ENCODE measurements around the gene THUMPD3. TPM values are rescaled to one million over a fixed set of nuclear protein-coding genes. Genes with fewer than 3 reads are reported as not detected.

The THUMPD3 gene
- total and polyA plus RNA-seq, 2 of the 13 experiments (the other 11 are each of a cell fraction or from before 2014, with no cell fraction given): 31.2 to 44.1 TPM

GRCh38 chr3:9396301-9396631 is 33.4 kb downstream of the THUMPD3 start (continued):
- TF ChIP-seq ZNF83 (CRISPR knock-in tag; IDR thresholded peaks at IDR 0.05; ENCODE audit: borderline replicate concordance) (no peak), ZNF558 (CRISPR knock-in tag; IDR thresholded peaks at IDR 0.05; ENCODE audit: borderline replicate concordance) (0 out of 2 replicates have a peak, but pooled peaks have one; percentile 13), ZNF136 (CRISPR knock-in tag; IDR thresholded peaks at IDR 0.05; ENCODE audit: low read depth) (no peak), ZNF430 (CRISPR knock-in tag; IDR thresholded peaks at IDR 0.05) (no peak; the same call in none of the 2 replicates), ZBTB43 (CRISPR knock-in tag; conservative IDR thresholded peaks at IDR 0.05) (no peak), ZNF17 (CRISPR knock-in tag; IDR thresholded peaks at IDR 0.05) (0 out of 2 replicates have a peak, but pooled peaks have one; percentile 71), ZNF160 (CRISPR knock-in tag; IDR thresholded peaks at IDR 0.05) (0 out of 2 replicates have a peak, but pooled peaks have one; percentile 8), FOXO4 (CRISPR knock-in tag; conservative IDR thresholded peaks at IDR 0.05) (no peak), MTF2 (CRISPR knock-in tag; IDR thresholded peaks at IDR 0.05; ENCODE audit: borderline replicate concordance) (0 out of 2 replicates have a peak, but pooled peaks have one; percentile 7), ATF7-NPFF (CRISPR knock-in tag; IDR thresholded peaks at IDR 0.05; ENCODE audit: low read depth) (no peak), RFXAP (CRISPR knock-in tag; IDR thresholded peaks at IDR 0.05; ENCODE audit: borderline replicate concordance) (no peak), POLR2G (IDR thresholded peaks at IDR 0.05; ENCODE audit: low read depth, low read length) (peak; percentile 3; the same call in 1 of the 2 replicates), FOXJ3 (CRISPR knock-in tag; IDR thresholded peaks at IDR 0.05; ENCODE audit: borderline replicate concordance) (no peak), NCOR1 (IDR thresholded peaks at IDR 0.05; ENCODE audit: borderline replicate concordance, low read length) (no peak), AHDC1 (CRISPR knock-in tag; IDR thresholded peaks at IDR 0.05; ENCODE audit: borderline replicate concordance) (no peak), ELF4 (CRISPR knock-in tag; IDR thresholded peaks at IDR 0.05; ENCODE audit: borderline replicate concordance) (no peak), ATF5 (CRISPR knock-in tag; IDR thresholded peaks at IDR 0.05; ENCODE audit: low read depth) (no peak), ZNF7 (CRISPR knock-in tag; IDR thresholded peaks at IDR 0.05) (no peak), NAIF1 (CRISPR knock-in tag; IDR thresholded peaks at IDR 0.05; ENCODE audit: borderline replicate concordance) (0 out of 2 replicates have a peak, but pooled peaks have one; percentile 20), CENPT (CRISPR knock-in tag; IDR thresholded peaks at IDR 0.05; ENCODE audit: low read depth) (0 out of 2 replicates have a peak, but pooled peaks have one; percentile 24), ZNF709 (CRISPR knock-in tag; IDR thresholded peaks at IDR 0.05) (no peak), SNAPC2 (CRISPR knock-in tag; IDR thresholded peaks at IDR 0.05) (peak; percentile 4; the same call in 1 of the 2 replicates)

Data from HepG2 (cell line).